Progenitor cell of endocrine pancreas (in vitro differentiated cells): ENCODE results near the gene BBS9. TPM values are rescaled to one million over a fixed set of nuclear protein-coding genes. Genes with fewer than 3 reads are reported as not detected.
"Not testable (repeated sequence)": the region's sequence is repeated elsewhere in the genome, so short reads cannot be mapped to it uniquely, and the experiment has no call there.

ENCODE experiments used
- DNase-seq: peaks from one replicate; pipeline ENCODE4 v3.0.0; 2021; ENCODE audit warnings: low spot score; ENCODE audit not compliant: unreplicated experiment
- H3K27ac Mint-ChIP-seq: 2 replicates; pipeline ENCODE4 v1.8.0; 2021; ENCODE audit warnings: mild to moderate bottlenecking, moderate library complexity, mixed read lengths
- H3K27me3 Mint-ChIP-seq: 2 replicates; pipeline ENCODE4 v1.8.0; 2021; ENCODE audit warnings: mixed read lengths
- H3K36me3 Mint-ChIP-seq: 2 replicates; pipeline ENCODE4 v1.8.0; 2022; ENCODE audit warnings: mixed read lengths; ENCODE audit not compliant: insufficient read depth
- H3K4me1 Mint-ChIP-seq: 2 replicates; pipeline ENCODE4 v1.8.0; 2021; ENCODE audit warnings: low read depth, mixed read lengths
- H3K4me3 Mint-ChIP-seq: 2 replicates; pipeline ENCODE4 v1.8.0; 2021; ENCODE audit warnings: low read depth, mild to moderate bottlenecking, moderate library complexity, mixed read lengths
- H3K9me3 Mint-ChIP-seq: 2 replicates; pipeline ENCODE4 v1.8.0; 2021; ENCODE audit warnings: low read depth, mixed read lengths
- total RNA-seq: library from RNA; stranded (reverse); gene quantifications from 2 replicates; pipeline ENCODE4 v1.2.1, GENCODE V29; 2021
- TF ChIP-seq, protein P1 (sequence below): fragments of 200-600 bp; sonication (generic); IDR thresholded peaks from one replicate; pipeline ENCODE4 v1.5.0; 2021; ENCODE audit warnings: antibody characterized with exemption, mild to moderate bottlenecking; ENCODE audit not compliant: unreplicated experiment

The BBS9 gene
- total RNA-seq, 1 donor from 2014 or later = 25.5 TPM

DNA sequence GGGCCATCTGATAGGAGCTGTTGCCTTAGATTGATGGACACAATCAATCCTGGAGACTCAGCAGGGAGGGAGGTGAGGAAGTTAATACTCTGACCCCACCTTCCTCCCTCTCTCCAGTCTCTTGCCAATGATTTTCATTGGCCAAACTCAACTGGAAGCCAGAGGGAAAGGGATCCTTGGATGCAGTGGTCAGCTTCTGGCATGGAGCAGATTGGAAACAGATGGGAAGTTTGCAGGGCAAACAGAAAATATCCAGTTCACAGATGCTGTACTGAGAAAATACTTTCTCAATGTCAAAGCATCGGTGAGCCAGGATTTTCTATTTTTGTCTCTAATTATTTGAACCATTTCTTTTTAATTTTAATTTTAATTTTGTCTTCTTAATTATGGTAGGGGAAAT, 170.8 kb downstream of the BBS9 start:
- no peak overlapping the region for H3K27ac Mint-ChIP-seq
- H3K27me3 Mint-ChIP-seq = no peaks in the 10 kb centered on the region
- TF ChIP-seq, protein P1, sequence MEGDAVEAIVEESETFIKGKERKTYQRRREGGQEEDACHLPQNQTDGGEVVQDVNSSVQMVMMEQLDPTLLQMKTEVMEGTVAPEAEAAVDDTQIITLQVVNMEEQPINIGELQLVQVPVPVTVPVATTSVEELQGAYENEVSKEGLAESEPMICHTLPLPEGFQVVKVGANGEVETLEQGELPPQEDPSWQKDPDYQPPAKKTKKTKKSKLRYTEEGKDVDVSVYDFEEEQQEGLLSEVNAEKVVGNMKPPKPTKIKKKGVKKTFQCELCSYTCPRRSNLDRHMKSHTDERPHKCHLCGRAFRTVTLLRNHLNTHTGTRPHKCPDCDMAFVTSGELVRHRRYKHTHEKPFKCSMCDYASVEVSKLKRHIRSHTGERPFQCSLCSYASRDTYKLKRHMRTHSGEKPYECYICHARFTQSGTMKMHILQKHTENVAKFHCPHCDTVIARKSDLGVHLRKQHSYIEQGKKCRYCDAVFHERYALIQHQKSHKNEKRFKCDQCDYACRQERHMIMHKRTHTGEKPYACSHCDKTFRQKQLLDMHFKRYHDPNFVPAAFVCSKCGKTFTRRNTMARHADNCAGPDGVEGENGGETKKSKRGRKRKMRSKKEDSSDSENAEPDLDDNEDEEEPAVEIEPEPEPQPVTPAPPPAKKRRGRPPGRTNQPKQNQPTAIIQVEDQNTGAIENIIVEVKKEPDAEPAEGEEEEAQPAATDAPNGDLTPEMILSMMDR = no peak

DNA sequence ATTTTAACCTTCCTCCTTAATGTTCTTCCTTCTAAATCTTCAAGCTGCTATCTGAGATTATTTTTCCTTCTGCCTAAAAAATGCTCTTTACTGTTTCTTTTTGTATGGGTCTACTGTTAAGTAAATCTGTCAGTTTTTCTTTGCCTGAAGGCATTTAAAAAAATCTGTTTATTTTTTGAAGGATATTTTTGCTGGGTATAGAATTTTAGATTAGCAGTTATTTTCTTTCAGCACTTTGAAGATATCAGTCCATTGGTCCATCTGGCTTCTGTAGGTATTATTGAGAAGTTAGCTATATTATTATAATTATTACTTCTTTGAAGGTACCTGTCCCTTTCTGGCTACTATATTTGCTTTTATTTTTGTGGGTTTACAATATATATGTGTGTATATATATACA, 171.4 kb downstream of the BBS9 start:
- Mint-ChIP-seq H3K27me3 (no peaks in the 10 kb centered on the region), H3K9me3 (peaks cover 34% of the 10 kb centered on the region), H3K27ac (no peak overlapping the region), H3K36me3 (peaks cover 30% of the 10 kb centered on the region), H3K4me3 (no peak overlapping the region), H3K4me1 (peaks cover 2% of the 10 kb centered on the region)
- TF ChIP-seq, protein P1 = no peak
- DNase-seq = no peak

More for the DNA sequence above, 170.8 kb downstream of the BBS9 start:
- no peak for DNase-seq
- Mint-ChIP-seq H3K36me3 (peaks cover 29% of the 10 kb centered on the region), H3K4me3 (no peak overlapping the region), H3K4me1 (peaks cover 2% of the 10 kb centered on the region), H3K9me3 (peaks cover 32% of the 10 kb centered on the region)

DNA sequence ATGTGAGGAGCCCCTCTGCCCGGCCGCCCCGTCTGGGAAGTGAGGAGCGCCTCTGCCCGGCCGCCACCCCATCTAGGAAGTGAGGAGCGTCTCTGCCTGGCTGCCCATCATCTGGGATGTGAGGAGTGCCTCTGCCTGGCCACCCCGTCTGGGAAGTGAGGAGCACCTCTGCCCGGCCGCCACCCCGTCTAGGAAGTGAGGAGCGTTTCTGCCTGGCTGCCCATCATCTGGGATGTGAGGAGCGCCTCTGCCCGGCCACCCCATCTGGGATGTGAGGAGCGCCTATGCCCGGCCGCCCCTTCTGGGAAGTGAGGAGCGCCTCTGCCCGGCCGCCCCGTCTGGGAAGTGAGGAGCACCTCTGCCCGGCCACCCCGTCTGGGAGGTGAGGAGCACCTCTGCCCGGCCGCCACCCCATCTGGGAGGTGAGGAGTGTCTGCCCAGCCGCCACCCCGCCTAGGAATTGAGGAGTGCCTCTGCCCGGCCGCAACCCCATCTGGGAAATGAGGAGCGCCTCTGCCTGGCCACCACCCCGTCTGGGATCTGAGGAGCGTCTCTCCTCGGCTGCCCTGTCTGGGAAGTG, 174.7 kb downstream of the BBS9 start:
- Mint-ChIP-seq H3K36me3 (peaks cover 31% of the 10 kb centered on the region), H3K9me3 (peaks cover 37% of the 10 kb centered on the region)
- not testable (repeated sequence) for H3K27ac Mint-ChIP-seq, H3K4me1 Mint-ChIP-seq, H3K4me3 Mint-ChIP-seq, H3K27me3 Mint-ChIP-seq, DNase-seq

DNA sequence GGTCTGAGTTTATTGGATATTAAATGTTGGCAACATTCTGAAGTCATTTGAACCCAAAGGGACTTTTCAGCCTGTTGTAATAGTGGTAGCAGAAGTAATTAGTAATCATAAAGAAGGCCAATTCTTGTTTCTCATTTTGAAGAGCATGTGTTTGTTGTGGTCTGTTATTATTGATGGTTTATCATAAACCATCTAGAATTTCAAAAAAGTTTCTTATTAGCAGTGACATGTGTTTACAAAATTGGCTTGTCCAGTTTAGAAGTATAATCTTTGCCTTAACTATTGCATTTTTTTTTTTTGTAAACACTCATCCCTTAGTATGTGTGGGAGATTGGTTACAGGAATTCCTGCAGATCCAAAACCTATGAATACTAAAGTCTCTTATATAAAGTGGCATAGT, 177.8 kb downstream of the BBS9 start:
- no peaks in the 10 kb centered on the region for H3K4me1 Mint-ChIP-seq
- H3K27ac Mint-ChIP-seq = no peak overlapping the region
- H3K36me3 Mint-ChIP-seq = peaks cover 20% of the 10 kb centered on the region
- TF ChIP-seq, protein P1 = no peak
- DNase-seq = no peak
- no peak overlapping the region for H3K4me3 Mint-ChIP-seq
- peaks cover 17% of the 10 kb centered on the region for H3K9me3 Mint-ChIP-seq
- no peaks in the 10 kb centered on the region for H3K27me3 Mint-ChIP-seq

DNA sequence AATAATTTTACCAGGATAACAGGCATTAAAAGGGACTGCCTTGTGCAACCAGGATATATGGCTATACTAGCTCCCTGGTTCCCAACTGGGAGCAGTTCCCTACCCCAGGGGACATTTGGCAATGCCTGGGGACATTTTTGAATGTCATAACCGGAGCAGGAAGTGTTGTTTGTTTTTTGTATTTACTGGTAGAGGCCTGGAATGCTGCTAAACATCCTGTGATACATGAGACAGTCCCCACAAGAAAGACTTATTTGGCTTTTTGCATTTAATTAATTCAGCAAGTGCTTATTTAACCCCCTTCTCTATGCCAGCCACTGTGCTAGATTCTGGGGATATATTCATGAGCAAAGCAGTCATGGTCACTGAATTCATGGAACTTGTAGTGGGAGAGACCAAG, 181.2 kb downstream of the BBS9 start:
- no peak for DNase-seq
- H3K4me1 Mint-ChIP-seq = no peaks in the 10 kb centered on the region

More for the DNA sequence above, 181.2 kb downstream of the BBS9 start:
- Mint-ChIP-seq H3K36me3 (peaks cover 2% of the 10 kb centered on the region), H3K27me3 (no peaks in the 10 kb centered on the region), H3K27ac (no peak overlapping the region), H3K4me3 (no peak overlapping the region), H3K9me3 (peaks cover 5% of the 10 kb centered on the region)
- TF ChIP-seq, protein P1 = no peak
